HEK293T (cell line): ENCODE measurements around the gene C3.

ENCODE experiments used
- CTCF ChIA-PET: fragments of 350-600 bp; formaldehyde crosslinking; extraction: SDS; loops from one replicate; lab custom pipeline; 2021; ENCODE audit warnings: antibody characterized with exemption, inconsistent platforms; lab: Yijun Ruan, JAX
- POLR2A ChIA-PET: fragments of 350-600 bp; formaldehyde crosslinking; extraction: SDS; loops from one replicate; lab custom pipeline; 2020; ENCODE audit warnings: antibody characterized with exemption, inconsistent platforms; lab: Yijun Ruan, JAX
- DNase-seq: peaks from one replicate; pipeline ENCODE4 v3.0.0; 2012; ENCODE audit warnings: mixed read lengths; ENCODE audit errors: extremely low spot score
- ARNT ChIP-seq: fragments of 450-650 bp; IDR thresholded peaks from 2 replicates; pipeline ENCODE4 v1.6.1; 2017; ENCODE audit warnings: mild to moderate bottlenecking
- BHLHE40 ChIP-seq: fragments of 450-650 bp; IDR thresholded peaks from 2 replicates; pipeline ENCODE4 v1.6.1; 2016; ENCODE audit warnings: mild to moderate bottlenecking, moderate library complexity, borderline replicate concordance
- CTBP1 ChIP-seq: fragments of 450-650 bp; IDR thresholded peaks from 2 replicates; pipeline ENCODE4 v1.6.1; 2016; ENCODE audit warnings: borderline replicate concordance
- ELF4 ChIP-seq: fragments of 450-650 bp; IDR thresholded peaks from 2 replicates; pipeline ENCODE4 v1.6.1; 2017; ENCODE audit warnings: antibody characterized with exemption
- FOXA1 ChIP-seq: fragments of 450-650 bp; IDR thresholded peaks from 2 replicates; pipeline ENCODE4 v1.6.1; 2016; ENCODE audit warnings: mild to moderate bottlenecking
- FOXK2 ChIP-seq: fragments of 450-650 bp; IDR thresholded peaks from 2 replicates; pipeline ENCODE4 v1.6.1; 2016; ENCODE audit warnings: mild to moderate bottlenecking
- FOXM1 ChIP-seq: fragments of 450-650 bp; IDR thresholded peaks from 2 replicates; pipeline ENCODE4 v1.6.1; 2017; ENCODE audit warnings: mild to moderate bottlenecking, borderline replicate concordance
- HDGF ChIP-seq: fragments of 450-650 bp; IDR thresholded peaks from 2 replicates; pipeline ENCODE4 v1.6.1; 2017; ENCODE audit warnings: antibody characterized with exemption, borderline replicate concordance
- L3MBTL2 ChIP-seq: fragments of 450-650 bp; conservative IDR thresholded peaks from 2 replicates; pipeline ENCODE4 v1.6.1; 2016; ENCODE audit warnings: mild to moderate bottlenecking
- LEF1 ChIP-seq: fragments of 450-650 bp; IDR thresholded peaks from 2 replicates; pipeline ENCODE4 v1.6.1; 2017; ENCODE audit warnings: mild to moderate bottlenecking, borderline replicate concordance
- NFRKB ChIP-seq: fragments of 450-650 bp; IDR thresholded peaks from 2 replicates; pipeline ENCODE4 v1.6.1; 2016; ENCODE audit warnings: mild to moderate bottlenecking, moderate library complexity
- SP1 ChIP-seq: fragments of 450-650 bp; IDR thresholded peaks from 2 replicates; pipeline ENCODE4 v1.6.1; 2017
- SUZ12 ChIP-seq: fragments of 450-650 bp; IDR thresholded peaks from 2 replicates; pipeline ENCODE4 v1.6.1; 2016; ENCODE audit warnings: mild to moderate bottlenecking
- TARDBP ChIP-seq: fragments of 450-650 bp; IDR thresholded peaks from 2 replicates; pipeline ENCODE4 v1.6.1; 2016
- ZNF384 ChIP-seq: fragments of 450-650 bp; IDR thresholded peaks from 2 replicates; pipeline ENCODE4 v1.6.1; 2016
- TF ChIP-seq, protein P1 (sequence below): fragments of 450-650 bp; IDR thresholded peaks from 2 replicates; pipeline ENCODE4 v1.6.1; 2016

Gene C3

DNA sequence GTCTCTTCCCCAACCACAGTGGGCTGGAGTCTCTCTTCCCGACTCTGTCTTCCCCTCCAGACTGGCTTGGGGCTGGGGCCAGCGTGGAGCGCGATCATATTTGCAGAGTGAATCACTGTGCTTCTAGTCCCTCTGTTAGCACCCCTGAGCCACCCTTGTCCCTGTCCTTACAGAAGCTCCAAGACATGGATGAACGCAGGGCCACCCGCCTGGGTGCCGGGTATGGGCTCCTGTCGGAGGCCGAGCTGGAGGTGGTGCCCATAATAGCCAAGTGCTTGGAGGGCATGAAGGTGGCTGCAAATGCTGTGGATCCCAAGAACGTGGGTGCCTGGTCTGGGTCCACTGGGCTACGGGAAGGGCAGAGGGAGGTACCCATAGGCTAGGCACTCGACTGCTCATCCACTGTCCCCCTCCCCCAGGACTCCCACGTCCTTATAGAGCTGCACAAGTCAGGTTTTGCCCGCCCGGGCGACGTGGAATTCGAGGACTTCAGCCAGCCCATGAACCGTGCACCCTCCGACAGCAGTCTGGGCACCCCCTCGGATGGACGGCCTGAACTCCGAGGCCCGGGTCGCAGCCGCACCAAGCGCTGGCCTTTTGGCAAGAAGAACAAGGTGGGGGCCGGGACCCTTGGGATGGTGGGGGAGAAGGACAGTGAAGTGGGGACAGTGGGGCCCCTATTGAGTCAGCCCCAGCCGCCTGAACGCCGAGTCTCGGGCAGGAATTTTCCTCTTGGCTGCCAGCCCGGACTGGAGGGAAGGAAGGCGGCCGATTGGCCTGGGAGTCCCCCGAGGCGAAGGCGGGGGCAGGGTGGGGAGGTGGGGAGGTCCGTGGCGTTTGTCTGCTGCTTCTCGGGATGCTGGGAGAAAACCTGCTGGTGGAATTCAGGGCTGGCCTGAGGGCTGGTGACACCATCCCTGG, 24.2 kb upstream of the C3 start:
- CTCF ChIA-PET, result no interaction called here
- peak; percentile 50 for DNase-seq
- no peak for TF ChIP-seq FOXK2
- TF ChIP-seq FOXA1, result no peak
- no peak for TF ChIP-seq HDGF
- TF ChIP-seq SUZ12, result no peak
- no peak for TF ChIP-seq ZNF384
- no peak for TF ChIP-seq ELF4
- TF ChIP-seq L3MBTL2, result no peak
- POLR2A ChIA-PET, result interaction anchor here (0.5 to 1.2 kb wide), 2 partner anchors 8 to 372 kb away, joined by 3 read pairs; partner anchors contain the start of gene ALKBH7

DNA sequence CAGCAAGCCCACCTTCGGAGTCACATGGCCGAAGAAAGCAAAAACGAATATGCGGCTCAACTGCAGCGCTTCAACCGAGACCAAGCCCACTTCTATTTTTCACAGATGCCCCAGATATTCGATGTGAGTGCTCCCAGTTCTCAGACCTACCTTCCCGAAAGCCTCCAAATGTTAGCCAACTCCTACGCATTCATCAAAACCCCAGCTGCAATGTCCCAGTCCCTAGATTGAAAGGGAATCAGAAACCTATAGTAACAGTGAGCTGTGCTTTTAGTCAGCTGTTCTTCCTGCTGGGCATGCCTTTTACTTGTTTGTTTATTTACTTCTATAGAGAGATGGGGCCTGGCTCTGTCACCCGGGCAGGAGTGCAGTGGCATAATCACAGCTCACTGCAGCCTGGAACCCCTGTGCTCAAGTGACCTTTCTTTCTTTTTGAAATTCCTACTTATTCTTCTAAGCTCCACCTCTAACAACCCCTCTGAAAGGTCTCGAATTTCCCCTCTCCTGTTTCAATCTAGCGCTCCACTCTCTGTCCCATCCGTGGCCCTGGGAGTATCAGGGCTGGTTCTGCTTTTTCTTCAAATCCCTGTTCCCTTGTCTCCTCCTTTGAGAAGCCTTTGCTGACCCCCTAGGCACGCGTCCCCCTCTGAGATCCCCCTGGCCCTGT, 23.4 kb upstream of the C3 start:
- ChIA-PET CTCF (no interaction called here), POLR2A (interaction anchor here (1.2 kb wide), 1 partner anchor 371 kb away, joined by 3 read pairs; the partner anchor contains the start of gene ALKBH7)
- DNase-seq, result no peak
- no peak for TF ChIP-seq FOXM1
- no peak for TF ChIP-seq ARNT
- TF ChIP-seq SUZ12, result no peak
- TF ChIP-seq LEF1, result no peak
- no peak for TF ChIP-seq TARDBP
- TF ChIP-seq, protein P1, sequence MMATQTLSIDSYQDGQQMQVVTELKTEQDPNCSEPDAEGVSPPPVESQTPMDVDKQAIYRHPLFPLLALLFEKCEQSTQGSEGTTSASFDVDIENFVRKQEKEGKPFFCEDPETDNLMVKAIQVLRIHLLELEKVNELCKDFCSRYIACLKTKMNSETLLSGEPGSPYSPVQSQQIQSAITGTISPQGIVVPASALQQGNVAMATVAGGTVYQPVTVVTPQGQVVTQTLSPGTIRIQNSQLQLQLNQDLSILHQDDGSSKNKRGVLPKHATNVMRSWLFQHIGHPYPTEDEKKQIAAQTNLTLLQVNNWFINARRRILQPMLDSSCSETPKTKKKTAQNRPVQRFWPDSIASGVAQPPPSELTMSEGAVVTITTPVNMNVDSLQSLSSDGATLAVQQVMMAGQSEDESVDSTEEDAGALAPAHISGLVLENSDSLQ, result no peak
- TF ChIP-seq HDGF, result no peak
- no peak for TF ChIP-seq NFRKB
- TF ChIP-seq ZNF384, result no peak
- TF ChIP-seq BHLHE40, result no peak
- no peak for TF ChIP-seq SP1
- no peak for TF ChIP-seq FOXA1
- no peak for TF ChIP-seq CTBP1
- TF ChIP-seq FOXK2, result no peak
- TF ChIP-seq L3MBTL2, result no peak

DNA sequence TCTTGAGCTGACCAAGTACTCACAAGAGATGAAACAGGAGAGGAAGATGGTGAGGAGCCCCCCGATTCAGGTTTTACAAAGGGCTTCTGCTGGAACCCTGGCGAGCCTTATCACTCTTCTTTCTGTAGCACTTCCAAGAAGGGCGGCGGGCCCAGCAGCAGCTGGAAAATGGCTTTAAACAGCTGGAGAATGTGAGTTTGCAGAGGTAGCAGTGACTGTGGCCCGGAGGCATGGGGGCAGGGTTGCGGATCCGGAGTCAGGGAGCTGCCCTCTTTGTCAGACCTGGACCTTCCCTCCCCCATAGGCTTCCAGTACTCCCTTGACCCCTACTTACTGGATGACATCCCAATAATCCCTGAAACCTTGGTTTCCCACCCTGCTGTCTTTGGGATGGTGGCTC, 22.6 kb upstream of the C3 start:
- TF ChIP-seq BHLHE40 (no peak), HDGF (no peak), CTBP1 (no peak), LEF1 (no peak), ZNF384 (no peak), ELF4 (no peak), ARNT (no peak)
- DNase-seq, result no peak
- POLR2A ChIA-PET, result no interaction called here
- CTCF ChIA-PET, result no interaction called here

DNA sequence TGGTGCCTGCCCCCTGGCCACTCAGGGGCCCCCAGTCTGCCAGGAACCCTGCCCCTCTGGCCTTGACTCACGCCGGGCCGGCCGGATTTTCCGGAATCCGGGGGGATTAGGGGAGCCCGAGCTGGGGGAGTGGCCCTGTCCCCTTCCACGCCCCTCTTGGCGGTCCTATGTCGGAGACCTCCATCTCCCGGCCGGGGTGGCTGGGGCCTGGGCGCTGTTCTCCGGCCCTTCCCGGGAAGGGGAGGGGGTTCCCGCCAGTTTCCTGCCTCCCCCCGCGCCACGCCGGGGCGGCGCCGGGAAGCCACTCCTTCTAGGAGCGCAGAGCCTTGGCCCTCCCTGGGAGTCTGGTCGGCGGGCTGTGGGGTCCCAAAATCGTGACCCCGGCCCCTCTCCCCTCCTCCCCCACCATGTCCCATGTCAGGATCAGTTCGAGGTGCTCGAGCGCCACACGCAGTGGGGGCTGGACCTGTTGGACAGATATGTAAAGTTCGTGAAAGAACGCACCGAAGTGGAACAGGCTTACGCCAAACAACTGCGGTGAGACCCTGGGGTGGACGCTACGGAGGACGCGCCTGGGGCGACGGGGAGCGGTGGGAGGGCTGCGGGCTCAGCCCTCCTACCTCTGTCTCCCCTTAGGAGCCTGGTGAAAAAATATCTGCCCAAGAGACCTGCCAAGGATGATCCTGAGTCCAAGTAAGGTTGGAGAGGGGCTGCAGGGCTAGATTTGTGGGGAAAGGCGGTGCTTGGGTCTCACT, 20.3 kb upstream of the C3 start:
- ChIA-PET POLR2A (interaction anchor here (1.0 kb wide), 1 partner anchor 16 kb away, joined by 3 read pairs; no protein-coding TSS in a partner anchor), CTCF (no interaction called here)
- peak; percentile 34 for DNase-seq
- no peak for TF ChIP-seq ZNF384
- TF ChIP-seq FOXM1, result peak; percentile 36; the same call in 1 of the 2 replicates

DNA sequence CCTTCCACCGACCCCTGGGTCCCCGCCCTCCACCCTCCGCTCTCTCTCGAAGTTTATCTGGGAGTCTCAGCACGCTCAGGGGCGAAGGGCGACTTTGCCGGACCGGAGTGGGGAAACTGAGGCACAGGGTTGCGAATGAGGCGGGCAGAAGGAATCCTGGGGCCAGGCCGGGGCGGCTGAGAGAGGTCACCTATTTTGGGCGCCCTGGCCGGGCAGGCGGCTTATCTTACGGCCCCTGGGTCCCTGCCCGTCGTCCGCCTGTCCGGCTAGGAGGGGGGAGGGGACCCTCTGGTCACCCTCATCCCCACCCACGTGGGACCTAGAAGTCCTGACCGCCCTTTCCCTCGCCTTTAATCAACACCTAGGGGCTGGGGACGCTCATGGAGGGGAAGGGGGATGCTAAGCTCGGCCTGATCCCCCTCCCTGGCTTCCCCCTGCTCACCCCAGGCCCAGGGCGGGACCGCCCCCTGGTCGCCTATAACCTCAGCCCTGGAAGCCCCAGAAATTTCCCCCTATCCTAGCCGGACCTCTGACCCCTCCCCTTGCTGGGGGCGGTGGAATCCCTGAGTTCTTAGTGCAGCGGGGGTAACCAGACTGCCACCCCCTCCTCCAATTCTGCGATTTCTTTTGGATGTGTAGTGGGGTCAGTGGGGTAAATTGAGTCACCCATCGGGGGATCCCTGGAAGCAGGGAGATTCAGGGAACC, 19.6 kb upstream of the C3 start:
- ChIA-PET POLR2A (interaction anchor here (1.0 kb wide), 1 partner anchor 15 kb away, joined by 3 read pairs; no protein-coding TSS in a partner anchor), CTCF (no interaction called here)
- TF ChIP-seq TARDBP (no peak), L3MBTL2 (peak; percentile 61)
- DNase-seq, result no peak

DNA sequence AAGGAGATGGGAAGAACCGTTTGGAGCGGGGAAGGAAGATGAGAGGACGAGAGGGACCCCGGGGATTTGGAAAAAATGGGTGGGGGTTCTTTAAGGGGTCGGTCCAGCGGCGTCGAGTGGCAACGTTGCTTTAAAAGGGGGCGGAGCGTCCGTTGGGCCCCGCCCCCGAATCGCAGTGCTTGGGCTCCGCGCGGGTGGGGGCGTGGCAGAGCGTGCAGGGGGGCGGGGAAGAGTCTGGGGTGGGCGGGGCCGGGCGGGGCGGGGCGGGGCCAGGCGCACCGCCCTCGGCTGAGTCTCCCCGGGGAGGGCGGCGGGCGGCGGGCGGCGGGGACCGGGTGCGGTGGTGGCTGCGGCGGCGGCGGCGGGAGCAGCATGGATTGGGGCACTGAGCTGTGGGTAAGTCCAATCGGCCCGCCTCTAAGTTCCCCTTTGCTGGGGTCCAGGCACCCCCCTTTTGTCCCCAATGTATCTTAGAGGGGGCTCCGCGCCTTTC, 19.0 kb upstream of the C3 start, which contains the start of gene TRIP10:
TSS of gene TRIP10 (plus strand) at position 291 of the 493 bp plus-strand sequence. CDS start at position 373, 82 bp downstream.
- CTCF ChIA-PET, result no interaction called here
- POLR2A ChIA-PET, result interaction anchor here (2.0 kb wide), 1 partner anchor 29 kb away, joined by 8 read pairs; no protein-coding TSS in a partner anchor
- TF ChIP-seq NFRKB, result no peak
- peak; percentile 48; the same call in 1 of the 2 replicates for TF ChIP-seq SP1
- no peak for TF ChIP-seq ZNF384
- peak; percentile 89 for DNase-seq
